PC-9 (cell line): Measurements from ENCODE around the gene UBA1. TPM values are rescaled to one million over a fixed set of nuclear protein-coding genes. Genes with fewer than 3 reads are reported as not detected.

Experiments used
- BruUV-seq: library from RNA; stranded (reverse); fragments of 400-500 nt; replicated peaks from 2 replicates; lab custom pipeline; 2021; lab: Mats Ljungman, UMichigan
- CTCF ChIA-PET: fragments of 300-600 bp; sonication (Branson Sonifier 250); formaldehyde crosslinking; loops from one replicate; lab custom pipeline; 2022; ENCODE audit warnings: antibody characterized with exemption; lab: Charles Lee
- POLR2A ChIA-PET: fragments of 300-600 bp; sonication (Branson Sonifier 250); formaldehyde crosslinking; loops from one replicate; lab custom pipeline; 2022; ENCODE audit warnings: antibody characterized with exemption; ENCODE audit not compliant: unreplicated experiment; lab: Charles Lee
- DNase-seq, 2 experiments: peaks; one replicate each; pipeline versions ENCODE4 v3.0.0 to v3.0.0-alpha.2; 2015 to 2022; ENCODE audit warnings: mixed read lengths in 1 of 2
- H2AFZ ChIP-seq: fragments of 200-600 bp; sonication (generic); 2 replicates; pipeline ENCODE4 v1.8.1; 2017; ENCODE audit warnings: antibody characterized with exemption
- H3F3A ChIP-seq: fragments of 200-600 bp; sonication (generic); 2 replicates; pipeline ENCODE4 v1.8.1; 2017; ENCODE audit warnings: antibody characterized with exemption, mild to moderate bottlenecking, low read depth; ENCODE audit not compliant: insufficient read depth
- H3K27ac ChIP-seq: fragments of 200-600 bp; sonication (generic); 2 replicates; pipeline ENCODE4 v1.6.1; 2016; ENCODE audit warnings: mixed run types
- H3K27me3 ChIP-seq: fragments of 200-600 bp; sonication (generic); 2 replicates; pipeline ENCODE4 v1.6.1; 2016; ENCODE audit warnings: low read depth, mixed run types; ENCODE audit not compliant: insufficient read depth
- H3K36me3 ChIP-seq: fragments of 200-600 bp; sonication (generic); 2 replicates; pipeline ENCODE4 v1.6.1; 2016; ENCODE audit warnings: low read depth, mixed run types
- H3K4me1 ChIP-seq: fragments of 200-600 bp; sonication (generic); replicated peaks from 2 replicates; pipeline ENCODE4 v1.6.1; 2016; ENCODE audit warnings: mixed run types; ENCODE audit not compliant: insufficient read depth
- H3K4me2 ChIP-seq: fragments of 200-600 bp; sonication (generic); 2 replicates; pipeline ENCODE4 v1.6.1; 2017; ENCODE audit warnings: mixed run types
- H3K4me3 ChIP-seq: fragments of 200-600 bp; sonication (generic); 2 replicates; pipeline ENCODE4 v1.6.1; 2016; ENCODE audit warnings: mixed run types
- H3K79me2 ChIP-seq: fragments of 200-600 bp; sonication (generic); 2 replicates; pipeline ENCODE4 v1.6.1; 2017; ENCODE audit warnings: low read depth, mixed run types
- H3K9me2 ChIP-seq: fragments of 200-600 bp; sonication (generic); 2 replicates; pipeline ENCODE4 v1.8.1; 2017; ENCODE audit warnings: mild to moderate bottlenecking; ENCODE audit not compliant: insufficient read depth
- H3K9me3 ChIP-seq: fragments of 200-600 bp; sonication (generic); 2 replicates; pipeline ENCODE4 v1.8.1; 2016; ENCODE audit warnings: low read depth; ENCODE audit not compliant: insufficient read depth
- H4K20me1 ChIP-seq: fragments of 200-600 bp; sonication (generic); 2 replicates; pipeline ENCODE4 v1.8.1; 2017; ENCODE audit not compliant: insufficient read depth
- CTCF ChIP-seq: fragments of 200-600 bp; sonication (generic); conservative IDR thresholded peaks from 2 replicates; pipeline ENCODE4 v1.6.1; 2017; ENCODE audit warnings: mixed run types, antibody characterized with exemption, mild to moderate bottlenecking, moderate library complexity
- EZH2 ChIP-seq: fragments of 200-600 bp; sonication (generic); IDR thresholded peaks from 2 replicates; pipeline ENCODE4 v1.8.0; 2017; ENCODE audit warnings: antibody characterized with exemption, low read depth
- intact Hi-C: fragments of 100-400 bp; cut with micrococcal nuclease; formaldehyde crosslinking; loops from one replicate; pipeline ENCODE4 v1.10.0; 2022; ENCODE audit not compliant: unreplicated experiment
- total RNA-seq: library from RNA; stranded (reverse); gene quantifications from 2 replicates; pipeline ENCODE4 v1.2.3, GENCODE V29; 2021

UBA1 gene
- total RNA-seq, 1 experiment from 2014 or later = 126 TPM

DNA sequence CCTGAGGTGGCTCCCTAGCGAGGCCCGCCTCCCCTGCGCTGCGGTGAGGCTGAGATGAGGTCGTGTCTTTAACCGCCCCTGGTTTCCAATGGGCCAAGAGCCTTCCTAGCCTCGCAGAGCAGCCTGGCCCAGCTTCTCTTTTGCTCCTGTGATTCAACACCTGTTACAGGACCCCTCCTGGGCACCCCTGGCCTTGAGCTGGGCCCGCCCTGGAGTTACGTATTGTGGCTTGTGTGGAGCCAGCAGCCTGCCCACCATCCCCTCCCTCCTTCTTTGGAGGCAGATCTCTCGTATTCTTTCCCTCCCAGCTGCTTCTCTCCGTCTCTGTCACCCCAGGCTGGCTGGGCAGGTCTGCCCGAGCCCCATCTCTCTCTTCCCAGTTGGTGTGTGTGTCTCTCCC, 19.3 kb upstream of the UBA1 start:
- TF ChIP-seq CTCF (no peak), EZH2 (no peak)
- CTCF ChIA-PET = no interaction called here

DNA sequence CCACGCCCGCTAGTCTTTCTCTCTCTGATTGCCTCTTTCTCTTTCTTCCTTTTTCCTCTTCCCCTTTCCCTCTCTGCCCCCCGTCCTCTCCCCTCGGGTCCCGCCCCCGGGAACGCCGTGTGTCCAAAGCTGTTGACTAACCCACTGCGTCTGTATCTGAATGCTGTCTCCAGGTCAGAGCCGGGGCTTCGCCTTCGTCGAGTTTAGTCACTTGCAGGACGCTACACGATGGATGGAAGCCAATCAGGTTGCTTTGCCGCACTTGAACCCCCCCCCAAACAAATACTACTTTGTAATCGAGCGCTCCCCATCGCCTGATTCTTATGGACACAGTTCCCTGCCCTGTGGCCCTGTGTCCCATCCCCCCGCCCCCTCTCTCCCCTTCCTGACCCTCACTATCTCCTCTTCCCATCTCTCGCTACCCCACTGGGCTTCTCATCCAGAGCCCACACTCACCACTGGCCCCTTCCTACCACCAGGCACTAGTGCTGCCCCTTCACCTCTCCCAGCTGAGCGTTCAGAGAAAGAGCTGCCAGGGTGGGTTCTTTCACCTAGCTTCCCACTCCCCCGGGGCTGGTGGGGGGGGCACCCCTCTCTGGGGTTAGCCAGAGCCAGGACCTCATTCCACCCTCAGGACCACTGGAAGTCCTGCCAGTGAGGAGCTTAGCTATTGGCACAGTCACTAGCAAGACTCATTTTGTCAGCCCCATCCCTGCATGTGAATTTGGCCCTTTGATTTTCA, 18.6 kb upstream of the UBA1 start:
- H4K20me1 ChIP-seq = no peaks in the 10 kb centered on the region
- H3K4me3 ChIP-seq = no peak overlapping the region
- no peaks in the 10 kb centered on the region for H3K4me1 ChIP-seq
- no peaks in the 10 kb centered on the region for H3F3A ChIP-seq
- TF ChIP-seq EZH2 (no peak), CTCF (no peak)
- H3K9me3 ChIP-seq = no peaks in the 10 kb centered on the region
- H3K27me3 ChIP-seq = no peaks in the 10 kb centered on the region
- DNase-seq = no peak
- H2AFZ ChIP-seq = no peak overlapping the region
- CTCF ChIA-PET = no interaction called here
- H3K36me3 ChIP-seq = no peaks in the 10 kb centered on the region
- H3K27ac ChIP-seq = no peak overlapping the region
- POLR2A ChIA-PET = no interaction called here
- no peaks in the 10 kb centered on the region for H3K9me2 ChIP-seq
- intact Hi-C loops = no loop called here
- H3K4me2 ChIP-seq = no peak overlapping the region
- no TSS peak for BruUV-seq
- no peaks in the 10 kb centered on the region for H3K79me2 ChIP-seq

More for the DNA sequence above, 19.3 kb upstream of the UBA1 start:
- no TSS peak for BruUV-seq
- H3K27me3 ChIP-seq = no peaks in the 10 kb centered on the region
- no peak overlapping the region for H3K4me3 ChIP-seq
- H4K20me1 ChIP-seq = no peaks in the 10 kb centered on the region
- H3K79me2 ChIP-seq = no peaks in the 10 kb centered on the region
- POLR2A ChIA-PET = no interaction called here
- H3K9me2 ChIP-seq = no peaks in the 10 kb centered on the region
- H3K9me3 ChIP-seq = no peaks in the 10 kb centered on the region
- no peak overlapping the region for H3K27ac ChIP-seq
- H3K4me2 ChIP-seq = no peak overlapping the region
- H2AFZ ChIP-seq = no peak overlapping the region
- no peaks in the 10 kb centered on the region for H3K36me3 ChIP-seq
- H3F3A ChIP-seq = no peaks in the 10 kb centered on the region
- intact Hi-C loops = no loop called here
- DNase-seq = no peak
- H3K4me1 ChIP-seq = no peaks in the 10 kb centered on the region

- Histone ChIP-seq H3K4me2 (no peak overlapping the region), H2AFZ (no peak overlapping the region), H3F3A (no peaks in the 10 kb centered on the region), H3K36me3 (no peaks in the 10 kb centered on the region), H3K27me3 (no peaks in the 10 kb centered on the region), H4K20me1 (no peaks in the 10 kb centered on the region), H3K4me1 (no peaks in the 10 kb centered on the region), H3K79me2 (no peaks in the 10 kb centered on the region), H3K9me2 (no peaks in the 10 kb centered on the region), H3K4me3 (no peak overlapping the region), H3K27ac (no peak overlapping the region), H3K9me3 (no peaks in the 10 kb centered on the region)
- DNase-seq = no peak
- intact Hi-C loops = no loop called here
- TF ChIP-seq CTCF (no peak), EZH2 (no peak)
- CTCF ChIA-PET = no interaction called here
- POLR2A ChIA-PET = no interaction called here
- no TSS peak for BruUV-seq
Observed at GRCh38 chrX:47175588-47175980, 18.0 kb upstream of the UBA1 start.
